GM21529 (cell line): ENCODE measurements around the gene SMCO2.

ENCODE experiments used
- ATAC-seq: cut with Tn5 transposase; IDR thresholded peaks from one replicate; pipeline ENCODE4 v1.9.1; 2021; ENCODE audit not compliant: unreplicated experiment

The SMCO2 gene

GRCh38 chr12:27446436-27446835 is at the start of gene SMCO2:
TSS of gene SMCO2 (plus strand) at chr12:27446736. CDS start at chr12:27470632, 23,896 bp downstream.
- no peak for ATAC-seq

GRCh38 chr12:27398466-27398865 is 48.1 kb upstream of the SMCO2 start:
- ATAC-seq = no peak

- no peak for ATAC-seq
Observed at GRCh38 chr12:27399074-27399473, 47.5 kb upstream of the SMCO2 start.

GRCh38 chr12:27400856-27401354 is 45.6 kb upstream of the SMCO2 start:
- no peak for ATAC-seq

- no peak for ATAC-seq
Observed at GRCh38 chr12:27412047-27412446, 34.5 kb upstream of the SMCO2 start.

- no peak for ATAC-seq
Observed at GRCh38 chr12:27422697-27423096, 23.8 kb upstream of the SMCO2 start.

GRCh38 chr12:27424631-27425230 is 21.8 kb upstream of the SMCO2 start:
- no peak for ATAC-seq

- ATAC-seq = no peak
Observed at GRCh38 chr12:27425306-27425705, 21.2 kb upstream of the SMCO2 start.

- no peak for ATAC-seq
Observed at GRCh38 chr12:27426743-27427487, 19.6 kb upstream of the SMCO2 start.

- ATAC-seq = no peak
Observed at GRCh38 chr12:27427824-27428223, 18.7 kb upstream of the SMCO2 start.

GRCh38 chr12:27428466-27428865 is 18.1 kb upstream of the SMCO2 start:
- no peak for ATAC-seq

GRCh38 chr12:27429606-27430005 is 16.9 kb upstream of the SMCO2 start:
- ATAC-seq = no peak

- ATAC-seq = no peak
Observed at GRCh38 chr12:27431185-27431584, 15.4 kb upstream of the SMCO2 start.

- ATAC-seq = no peak
Observed at GRCh38 chr12:27434673-27435565, 11.6 kb upstream of the SMCO2 start.

- ATAC-seq = no peak
Observed at GRCh38 chr12:27436029-27436428, 10.5 kb upstream of the SMCO2 start.

GRCh38 chr12:27436768-27437167 is 9.8 kb upstream of the SMCO2 start:
- no peak for ATAC-seq

GRCh38 chr12:27437839-27438238 is 8.7 kb upstream of the SMCO2 start:
- no peak for ATAC-seq

GRCh38 chr12:27447761-27448160 is 1.2 kb downstream of the SMCO2 start:
- ATAC-seq = no peak

GRCh38 chr12:27449026-27449425 is 2.5 kb downstream of the SMCO2 start:
- ATAC-seq = no peak

GRCh38 chr12:27449893-27450534 is 3.5 kb downstream of the SMCO2 start:
- ATAC-seq = no peak
